Dedifferentiated amniotic fluid mesenchymal stem cell (primary cell): ENCODE measurements around the gene CKB.
"Not testable (repeated sequence)": the region's sequence is repeated elsewhere in the genome, so short reads cannot be mapped to it uniquely, and the experiment has no call there.

Source experiments
- DNase-seq: peaks from one replicate; pipeline ENCODE4 v3.0.0-alpha.2; 2016; ENCODE audit errors: extremely low spot score

The CKB gene

DNA sequence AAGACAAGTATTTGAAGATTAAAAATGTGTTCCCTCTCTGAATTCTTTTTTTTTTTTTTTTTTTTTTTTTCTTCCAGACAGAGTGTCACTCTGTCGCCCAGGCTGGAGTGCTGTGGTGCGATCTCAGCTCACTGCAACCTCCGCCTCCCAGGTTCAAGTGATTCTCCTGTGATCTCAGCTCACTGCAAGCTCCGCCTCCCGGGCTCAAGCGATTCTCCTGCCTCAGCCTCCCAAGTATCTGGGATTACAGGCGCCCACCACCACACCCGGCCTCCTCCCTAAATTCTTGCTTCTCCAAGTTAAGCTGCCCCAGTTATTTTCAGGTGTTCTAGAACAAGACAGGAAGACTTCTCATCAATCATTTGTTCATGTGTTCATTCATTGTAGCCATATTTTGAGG lies 10.4 kb downstream of the CKB start:
- not testable (repeated sequence) for DNase-seq

DNA sequence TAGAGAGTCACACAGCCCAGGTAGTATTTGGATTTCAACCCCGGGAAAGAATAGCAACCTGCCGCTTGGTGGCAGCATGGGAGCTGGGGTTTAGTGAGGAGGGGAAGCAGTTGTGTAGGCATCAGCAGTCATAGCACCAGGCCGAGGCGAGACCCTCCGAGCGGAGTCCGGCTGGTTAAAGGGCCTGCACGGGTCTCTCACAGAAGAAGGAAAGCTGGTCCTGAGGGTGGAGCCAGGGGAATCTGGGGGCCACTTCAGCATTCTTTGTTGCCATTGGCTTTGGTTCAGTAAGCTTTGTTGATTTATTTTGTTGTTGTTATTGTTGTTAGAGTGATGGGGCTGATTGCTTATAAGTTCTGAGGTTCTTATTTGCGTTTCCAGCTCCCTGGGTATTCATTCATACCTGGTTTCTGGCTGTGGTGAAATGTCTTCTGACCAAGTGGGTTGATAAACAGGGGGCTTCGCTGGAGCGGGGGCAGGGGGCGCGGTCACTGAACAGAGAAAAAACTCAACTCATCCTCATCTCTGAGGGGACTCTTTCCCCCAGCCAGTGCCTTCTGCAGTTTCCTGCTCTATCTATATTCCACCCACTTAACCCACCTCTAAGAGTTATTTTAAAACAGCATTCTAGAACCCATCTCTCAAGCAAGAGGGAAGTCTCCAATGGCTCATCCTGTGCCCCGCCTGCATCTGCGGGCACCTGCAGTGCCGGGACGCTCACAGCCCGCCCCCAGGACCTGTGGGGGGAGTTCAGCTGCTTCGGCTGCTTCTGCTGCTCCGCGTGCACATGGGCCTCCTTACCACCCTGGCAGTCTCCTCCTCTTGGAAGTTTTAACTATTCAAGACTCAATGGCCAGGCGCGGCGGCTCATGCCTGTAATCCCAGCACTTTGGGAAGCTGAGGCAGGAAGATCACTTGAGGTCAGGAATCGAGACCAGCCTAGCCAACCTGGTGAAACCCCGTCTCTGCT lies 11.6 kb downstream of the CKB start:
- DNase-seq: no peak

DNA sequence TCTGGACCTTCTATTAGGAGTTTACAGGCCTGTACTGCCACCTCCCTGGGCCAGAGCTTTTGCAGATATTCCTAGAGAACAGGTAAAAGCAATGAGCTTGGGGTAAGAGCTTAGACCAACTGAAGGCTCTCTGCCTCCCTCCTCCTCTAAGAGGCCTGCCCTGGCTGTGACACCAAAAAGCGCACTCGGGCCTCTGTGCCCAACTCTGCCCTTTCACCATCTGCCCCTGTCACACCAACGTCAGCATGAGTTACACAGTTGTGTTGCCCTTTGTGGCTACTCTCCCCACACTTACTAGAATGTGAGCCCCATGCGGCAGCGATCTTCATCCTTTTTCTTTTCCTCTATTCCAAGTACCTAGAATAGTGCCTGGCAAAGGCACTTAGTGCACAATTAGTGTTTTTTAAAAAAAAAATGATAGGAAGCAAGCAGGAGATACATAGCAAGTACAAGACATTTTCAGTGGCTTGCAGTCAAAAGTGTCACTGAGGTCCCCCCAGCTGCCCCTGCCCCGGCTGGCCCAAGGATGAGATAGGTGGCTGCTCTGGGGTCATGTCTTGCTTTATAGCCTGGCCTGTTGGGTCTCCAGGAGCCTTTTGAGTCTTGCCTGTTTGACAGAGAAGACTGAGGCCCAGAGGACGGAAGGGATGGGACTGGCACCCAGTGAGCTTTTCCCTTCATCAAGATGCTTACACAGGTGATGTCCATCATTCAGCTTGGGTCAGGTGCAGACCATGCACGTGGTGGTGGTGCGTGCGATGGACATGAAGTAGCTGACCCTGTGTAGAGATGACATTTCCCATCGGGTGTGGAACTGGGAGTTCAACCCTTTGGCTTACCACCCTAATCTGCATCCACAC lies 12.5 kb downstream of the CKB start:
- no peak for DNase-seq

DNA sequence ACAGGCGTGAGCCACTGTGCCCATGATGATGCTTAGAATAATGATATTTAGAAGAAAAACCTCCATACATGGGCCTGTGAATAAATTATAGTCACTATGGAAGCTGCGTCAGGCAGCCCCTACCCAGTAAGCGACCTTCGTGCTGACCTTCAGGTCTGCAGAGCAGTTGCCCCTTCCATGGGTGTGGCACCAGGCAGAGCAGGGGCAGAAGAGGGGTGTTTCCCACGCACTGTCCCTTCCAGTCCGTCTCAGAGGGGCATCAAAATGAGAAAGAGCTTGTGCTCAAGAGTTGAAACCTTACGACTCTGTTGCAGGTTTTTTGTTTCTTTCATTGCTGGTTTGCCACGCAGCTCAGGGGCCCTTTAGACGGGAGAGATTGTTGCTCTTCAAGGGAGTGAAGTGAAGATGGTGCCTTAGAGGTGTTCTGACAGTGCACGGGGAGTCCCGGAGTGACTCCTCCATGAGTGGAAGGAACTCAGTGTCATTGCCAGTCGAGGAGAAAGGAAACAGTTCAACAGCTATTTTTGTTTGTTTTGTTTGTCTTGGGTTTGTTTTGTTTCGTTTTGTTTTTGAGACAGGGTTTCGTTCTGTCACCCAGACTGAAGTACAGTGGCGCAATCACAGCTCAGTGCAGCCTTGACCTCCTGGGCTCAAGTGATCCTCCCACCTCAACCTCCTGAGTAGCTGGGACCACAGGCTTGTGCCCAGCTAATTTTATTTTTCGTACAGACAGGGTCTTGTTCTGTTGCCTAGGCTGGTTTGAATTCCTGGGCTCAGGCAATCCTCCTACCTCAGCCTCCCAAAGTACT lies 13.9 kb downstream of the CKB start:
- no peak for DNase-seq

DNA sequence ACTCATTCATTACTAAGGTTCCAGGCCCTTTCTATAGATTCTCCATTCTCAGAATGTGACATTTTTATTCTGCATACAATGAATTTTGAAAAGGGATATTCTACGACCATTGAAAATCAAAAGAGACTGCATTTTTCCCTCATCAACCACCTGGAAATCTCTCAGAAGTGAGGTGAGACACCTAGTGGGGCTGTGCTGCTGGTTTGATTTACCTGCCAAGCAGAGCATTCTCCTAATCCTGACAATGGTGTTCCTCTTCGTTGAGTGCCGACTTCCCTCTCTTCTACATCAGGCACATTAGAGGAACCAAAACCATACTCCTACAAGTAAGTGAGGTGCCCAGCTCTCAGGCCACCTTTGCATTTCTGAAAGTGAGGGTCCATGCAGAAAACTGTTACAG lies 14.9 kb downstream of the CKB start:
- DNase-seq: no peak

DNA sequence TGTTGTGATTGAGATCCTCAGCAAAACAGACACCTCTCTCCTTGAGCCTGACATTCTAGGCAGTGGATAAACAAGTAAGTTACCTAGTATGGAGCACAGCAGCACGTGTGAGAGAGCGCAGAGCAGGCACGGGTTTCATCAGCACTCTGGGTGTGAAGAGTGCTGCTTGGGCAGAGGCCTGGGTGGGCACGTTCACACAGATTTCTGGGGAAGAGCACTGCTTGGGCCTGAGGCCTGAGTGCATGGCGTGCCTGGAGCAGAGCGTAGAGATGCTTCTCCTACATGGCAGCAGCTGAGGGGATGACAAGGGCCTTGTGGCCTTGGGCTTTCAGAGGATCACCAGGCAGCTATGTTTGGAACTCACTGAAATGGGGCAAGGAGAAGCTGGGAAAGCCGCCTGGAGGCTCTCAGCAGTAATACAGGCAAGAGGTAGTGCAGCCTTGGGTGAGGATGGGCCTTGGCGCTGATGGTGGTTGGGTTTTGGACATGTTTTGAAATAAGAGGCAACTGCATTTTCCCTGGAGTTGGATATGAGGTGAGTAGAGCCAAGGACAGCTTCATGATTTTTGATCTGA lies 17.6 kb downstream of the CKB start:
- no peak for DNase-seq

DNA sequence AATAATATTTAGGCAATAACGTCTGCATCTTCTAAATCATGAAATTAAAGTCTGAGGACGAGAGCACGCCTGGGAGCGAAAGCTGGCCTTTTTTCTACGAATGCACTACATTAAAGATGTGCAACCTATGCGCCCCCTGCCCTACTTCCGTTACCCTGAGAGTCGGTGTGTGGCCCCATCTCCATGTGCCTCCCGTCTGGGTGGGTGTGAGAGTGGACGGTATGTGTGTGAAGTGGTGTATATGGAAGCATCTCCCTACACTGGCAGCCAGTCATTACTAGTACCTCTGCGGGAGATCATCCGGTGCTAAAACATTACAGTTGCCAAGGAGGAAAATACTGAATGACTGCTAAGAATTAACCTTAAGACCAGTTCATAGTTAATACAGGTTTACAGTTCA lies 19.3 kb downstream of the CKB start:
- DNase-seq: no peak

DNA sequence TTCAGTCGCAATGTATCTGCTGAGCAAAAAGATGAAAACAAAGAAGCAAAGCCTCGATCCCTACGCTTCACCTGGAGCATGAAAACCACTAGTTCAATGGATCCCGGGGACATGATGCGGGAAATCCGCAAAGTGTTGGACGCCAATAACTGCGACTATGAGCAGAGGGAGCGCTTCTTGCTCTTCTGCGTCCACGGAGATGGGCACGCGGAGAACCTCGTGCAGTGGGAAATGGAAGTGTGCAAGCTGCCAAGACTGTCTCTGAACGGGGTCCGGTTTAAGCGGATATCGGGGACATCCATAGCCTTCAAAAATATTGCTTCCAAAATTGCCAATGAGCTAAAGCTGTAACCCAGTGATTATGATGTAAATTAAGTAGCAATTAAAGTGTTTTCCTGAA lies 19.8 kb downstream of the CKB start:
- no peak for DNase-seq

DNA sequence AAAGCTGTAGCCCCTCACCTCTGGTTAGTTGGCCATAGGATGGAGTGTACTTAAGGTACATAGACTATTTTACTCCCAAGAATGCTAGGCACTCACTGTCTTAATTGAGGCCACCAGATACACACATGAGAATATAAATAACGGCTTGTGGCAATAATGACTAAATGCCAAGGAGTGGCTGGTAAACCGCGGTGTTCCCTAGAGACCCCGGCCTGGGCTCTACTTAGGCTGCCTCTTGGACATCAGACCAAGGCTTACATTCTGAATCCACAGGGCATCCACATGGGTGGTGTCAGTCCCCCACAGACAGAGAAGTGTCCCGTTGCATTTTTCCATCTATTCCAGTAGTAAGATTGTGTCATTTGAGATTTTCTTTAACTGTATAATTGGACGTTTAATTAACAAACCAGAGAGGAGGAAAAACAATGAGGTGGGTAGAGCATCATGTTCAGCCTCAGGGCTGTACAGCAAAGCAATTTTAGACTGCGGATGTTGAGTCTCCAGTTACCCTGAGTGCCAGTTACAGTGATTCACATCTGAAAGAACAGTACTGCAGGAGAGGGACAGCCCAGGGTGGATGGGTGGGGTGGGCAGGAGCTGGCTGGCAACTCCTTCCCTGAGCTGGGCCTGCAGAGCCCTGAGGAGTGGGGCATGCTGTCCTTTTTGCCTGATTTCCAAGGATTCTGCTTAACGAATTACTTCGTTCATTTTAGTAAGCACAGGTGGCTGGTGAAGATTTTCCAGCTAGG lies 20.5 kb downstream of the CKB start:
- DNase-seq: no peak

DNA sequence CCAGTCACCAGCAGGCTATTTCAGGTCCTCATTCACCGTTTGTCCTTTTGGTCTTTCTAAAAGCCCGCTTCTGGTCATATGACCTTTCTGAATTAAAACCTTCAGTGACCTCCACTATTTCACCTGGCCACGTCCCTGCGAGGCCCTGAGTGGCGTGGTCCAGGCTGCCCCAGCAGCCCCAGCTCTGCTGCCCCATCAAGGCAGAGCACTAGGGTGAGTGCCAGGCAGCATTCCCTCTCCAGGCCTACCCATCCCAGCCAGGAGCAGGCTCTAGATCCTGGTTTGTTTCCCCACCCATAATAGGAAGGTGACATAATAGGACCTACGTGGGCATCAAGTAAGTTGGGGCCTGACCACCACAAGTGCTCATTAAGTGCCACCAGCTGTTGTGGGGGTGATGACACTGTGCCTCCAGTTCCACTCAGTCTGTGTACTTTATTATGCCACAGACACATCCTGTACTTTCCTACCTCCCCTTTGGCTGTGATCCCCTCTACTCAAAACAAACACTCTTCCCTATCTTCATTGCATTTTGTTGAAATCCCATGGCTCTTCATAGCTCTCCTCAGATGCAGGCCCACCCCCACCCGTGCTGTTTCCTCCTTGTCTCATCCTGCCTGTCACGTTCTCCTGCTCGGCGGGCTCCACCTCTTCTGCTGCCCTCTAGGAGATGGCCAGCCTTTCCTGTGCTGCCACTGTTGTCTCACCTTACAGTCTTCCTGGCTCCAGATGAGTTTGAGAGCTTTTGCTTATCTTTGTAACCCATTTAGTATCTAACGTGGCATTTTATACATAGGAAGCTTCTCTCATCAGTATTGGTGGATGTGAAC lies 21.4 kb downstream of the CKB start:
- no peak for DNase-seq

DNA sequence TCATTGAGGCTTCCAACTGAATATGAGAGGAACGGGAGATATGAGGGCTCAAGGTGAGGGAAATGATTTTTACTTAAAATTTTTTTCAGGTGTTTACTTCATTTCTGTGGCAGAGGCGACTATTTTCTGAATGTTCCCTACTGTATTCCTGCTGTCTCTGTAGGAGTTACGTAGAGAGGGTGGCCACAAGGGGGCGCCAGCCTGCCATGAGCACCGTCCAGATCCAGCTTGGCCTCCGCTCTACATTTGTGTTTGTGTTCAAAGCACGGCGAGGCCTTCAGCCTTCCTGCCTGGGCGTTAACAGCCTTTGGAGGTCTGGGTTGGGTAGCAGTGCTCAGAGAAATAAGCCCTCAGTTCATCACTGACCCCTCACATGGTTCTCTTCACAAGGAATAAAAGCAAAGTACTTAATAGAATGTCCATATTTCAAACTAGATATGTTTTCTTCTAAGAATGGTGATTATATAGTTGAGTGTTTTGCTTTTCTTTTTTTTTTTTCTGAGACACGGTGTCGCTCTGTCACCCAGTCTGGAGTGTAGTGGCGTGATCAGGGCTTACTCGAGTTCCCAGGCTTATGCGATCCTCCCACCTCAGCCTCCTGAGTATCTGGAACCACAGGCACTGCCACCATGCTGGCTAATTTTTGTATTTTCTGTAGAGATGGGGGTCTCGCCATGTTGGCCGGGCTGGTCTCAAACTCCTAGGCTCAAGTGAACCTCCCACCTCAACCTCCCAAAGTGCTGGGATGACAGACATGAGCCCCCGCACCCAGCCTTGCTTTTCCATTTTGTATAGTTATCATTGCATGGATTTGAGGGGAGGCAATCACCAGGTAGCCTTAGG lies 22.3 kb downstream of the CKB start:
- peak; percentile 83 for DNase-seq

DNA sequence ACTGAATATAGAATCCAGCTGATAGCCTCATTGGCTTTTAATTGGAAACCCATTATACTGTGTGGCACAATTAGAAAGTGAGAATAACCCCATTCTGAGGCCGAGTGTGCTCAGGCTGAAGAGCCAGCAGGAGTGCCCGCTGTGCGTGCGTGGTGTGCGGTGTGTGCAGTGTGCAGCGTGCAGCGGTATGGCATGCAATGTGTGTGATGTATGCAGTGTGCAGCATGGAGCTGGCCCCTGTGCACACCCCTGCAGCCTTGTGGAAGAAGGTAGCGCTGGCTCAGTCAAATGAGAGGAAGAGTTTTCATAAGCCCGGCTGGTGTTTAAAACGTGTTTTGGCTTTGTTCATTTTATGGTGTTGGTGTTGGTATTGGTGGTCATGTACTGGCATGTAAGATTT lies 22.9 kb downstream of the CKB start:
- DNase-seq: no peak

DNA sequence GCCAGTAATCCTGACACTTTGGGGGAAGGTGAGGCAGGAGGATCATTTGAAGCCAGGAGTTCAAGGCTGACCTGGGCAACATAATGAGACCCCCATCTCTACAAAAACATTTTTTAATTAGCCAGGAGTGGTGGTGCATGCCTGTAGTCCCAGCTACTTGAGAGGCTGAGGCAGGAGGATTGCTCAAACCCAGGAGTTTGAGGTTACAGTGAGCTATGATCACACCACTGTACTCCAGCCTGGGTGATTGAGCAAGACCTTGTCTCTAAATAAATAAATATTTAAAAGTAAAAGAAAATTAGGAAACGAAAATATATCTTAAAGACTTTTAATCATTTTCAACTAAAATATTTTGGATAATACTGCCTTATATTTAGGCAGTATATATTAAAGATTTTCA lies 25.9 kb downstream of the CKB start:
- DNase-seq: no peak

DNA sequence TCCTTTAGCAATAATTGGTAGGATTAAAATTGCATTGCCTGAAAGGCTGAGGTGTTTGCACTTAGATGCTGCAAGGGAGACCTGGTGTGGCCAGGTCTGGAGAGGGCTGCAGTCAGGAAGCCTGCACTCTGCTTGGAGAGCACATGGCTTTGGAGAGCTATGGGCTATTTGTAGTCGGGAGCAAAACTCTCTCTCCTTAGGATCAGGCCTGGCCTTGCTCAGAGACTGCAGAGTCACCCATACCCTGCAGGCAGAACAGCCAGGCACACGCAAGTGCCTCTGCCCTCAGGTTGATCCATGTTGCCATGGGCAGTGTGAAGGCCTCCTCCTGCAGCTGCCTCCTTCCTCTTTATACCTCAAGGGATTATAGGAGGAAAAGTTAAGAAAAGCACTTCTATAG lies 26.8 kb downstream of the CKB start:
- DNase-seq: no peak

DNA sequence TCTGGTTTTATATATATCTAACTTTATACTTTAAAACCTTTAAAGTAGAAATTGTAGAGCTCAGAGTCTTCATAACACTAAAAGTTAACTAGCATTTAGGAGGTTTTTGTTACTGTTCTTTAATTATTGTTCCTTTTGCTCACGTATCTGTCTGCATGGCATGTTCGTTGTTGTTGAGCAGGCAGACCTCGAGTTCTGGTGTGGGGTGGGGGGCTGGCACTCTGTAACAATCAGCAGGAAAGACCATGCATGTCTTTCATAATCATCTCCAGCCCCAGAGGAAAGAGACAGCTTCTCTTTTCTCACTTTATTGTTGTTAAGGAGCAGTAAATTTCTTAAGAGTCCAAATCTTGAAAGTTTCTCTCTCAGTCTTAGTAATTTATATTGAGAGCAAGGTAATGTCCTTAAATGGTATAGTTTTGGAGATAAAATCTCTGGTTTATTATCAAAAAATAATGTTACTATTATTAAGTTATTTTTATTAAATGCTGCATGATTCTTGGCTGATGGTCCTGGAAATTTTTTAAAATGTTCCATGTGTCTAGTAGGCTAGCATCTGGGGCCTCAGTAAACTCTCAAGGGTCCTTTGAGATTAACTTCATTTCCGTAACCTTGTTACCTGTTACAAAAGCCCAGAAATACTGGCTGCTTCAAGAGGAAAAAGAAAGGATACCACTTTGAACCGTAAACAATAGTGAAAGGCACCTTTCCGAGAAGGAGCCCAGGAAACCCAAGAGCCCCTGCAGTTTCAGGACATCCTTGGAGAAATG lies 30.3 kb downstream of the CKB start:
- DNase-seq: no peak

DNA sequence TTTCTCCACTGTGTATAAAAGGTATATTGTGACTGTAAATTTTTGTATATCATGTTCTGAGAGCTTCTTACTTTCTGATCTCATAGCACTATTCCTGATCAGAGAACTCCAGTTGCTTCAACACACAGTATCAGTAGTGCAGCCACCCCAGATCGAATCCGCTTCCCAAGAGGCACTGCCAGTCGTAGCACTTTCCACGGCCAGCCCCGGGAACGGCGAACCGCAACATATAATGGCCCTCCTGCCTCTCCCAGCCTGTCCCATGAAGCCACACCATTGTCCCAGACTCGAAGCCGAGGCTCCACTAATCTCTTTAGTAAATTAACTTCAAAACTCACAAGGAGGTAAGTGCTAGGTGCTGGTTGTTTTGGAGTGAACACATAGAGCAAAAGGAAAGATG lies 30.9 kb downstream of the CKB start:
- no peak for DNase-seq

DNA sequence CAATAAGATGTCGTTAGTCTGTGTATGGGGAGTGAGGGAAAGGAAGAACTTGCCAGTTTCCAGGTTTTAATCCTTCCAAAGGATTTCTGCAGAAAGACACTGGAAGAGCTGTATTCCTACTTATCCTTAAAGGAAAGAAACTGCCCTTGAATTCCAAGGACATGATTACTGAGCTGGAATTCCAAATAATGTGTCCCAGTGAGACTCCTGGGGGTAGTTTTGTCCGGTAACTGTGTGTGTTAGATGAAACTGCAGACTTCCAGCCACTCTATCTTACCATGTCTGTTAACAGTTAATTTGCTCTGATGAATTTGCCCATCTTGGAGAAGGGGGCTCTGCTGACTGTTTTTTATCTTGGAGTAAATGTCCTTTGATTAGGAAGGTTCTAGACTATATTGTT lies 33.0 kb downstream of the CKB start:
- no peak for DNase-seq

DNA sequence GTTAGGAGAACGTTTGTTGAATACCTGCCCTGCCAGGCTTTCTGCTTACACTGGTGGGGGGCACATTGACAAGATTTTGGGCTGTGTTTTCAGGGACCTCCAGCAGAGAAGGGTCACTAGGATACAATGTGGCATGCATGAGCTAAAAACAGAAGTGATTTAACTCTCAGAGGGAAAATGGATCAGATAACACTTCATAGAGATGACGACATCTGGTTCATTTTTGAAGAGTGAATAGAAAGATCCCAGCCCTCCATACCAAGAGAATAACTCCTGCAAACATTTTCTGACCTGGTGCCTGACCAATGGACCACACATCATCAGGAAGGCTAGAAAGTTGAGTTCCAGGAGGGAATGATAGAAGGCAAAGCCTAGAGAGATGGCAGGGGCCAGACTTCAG lies 33.7 kb downstream of the CKB start:
- DNase-seq: peak; percentile 23
